HEK293T (cell line): ENCODE measurements around the gene POGZ.

Source experiments
- CTCF ChIA-PET: fragments of 350-600 bp; formaldehyde crosslinking; extraction: SDS; loops from one replicate; lab custom pipeline; 2021; ENCODE audit warnings: antibody characterized with exemption, inconsistent platforms; lab: Yijun Ruan, JAX
- POLR2A ChIA-PET: fragments of 350-600 bp; formaldehyde crosslinking; extraction: SDS; loops from one replicate; lab custom pipeline; 2020; ENCODE audit warnings: antibody characterized with exemption, inconsistent platforms; lab: Yijun Ruan, JAX
- DNase-seq: peaks from one replicate; pipeline ENCODE4 v3.0.0; 2012; ENCODE audit warnings: mixed read lengths; ENCODE audit errors: extremely low spot score
- ARNT ChIP-seq: fragments of 450-650 bp; IDR thresholded peaks from 2 replicates; pipeline ENCODE4 v1.6.1; 2017; ENCODE audit warnings: mild to moderate bottlenecking
- BHLHE40 ChIP-seq: fragments of 450-650 bp; IDR thresholded peaks from 2 replicates; pipeline ENCODE4 v1.6.1; 2016; ENCODE audit warnings: mild to moderate bottlenecking, moderate library complexity, borderline replicate concordance
- CTBP1 ChIP-seq: fragments of 450-650 bp; IDR thresholded peaks from 2 replicates; pipeline ENCODE4 v1.6.1; 2016; ENCODE audit warnings: borderline replicate concordance
- ELF4 ChIP-seq: fragments of 450-650 bp; IDR thresholded peaks from 2 replicates; pipeline ENCODE4 v1.6.1; 2017; ENCODE audit warnings: antibody characterized with exemption
- FOXA1 ChIP-seq: fragments of 450-650 bp; IDR thresholded peaks from 2 replicates; pipeline ENCODE4 v1.6.1; 2016; ENCODE audit warnings: mild to moderate bottlenecking
- FOXK2 ChIP-seq: fragments of 450-650 bp; IDR thresholded peaks from 2 replicates; pipeline ENCODE4 v1.6.1; 2016; ENCODE audit warnings: mild to moderate bottlenecking
- FOXM1 ChIP-seq: fragments of 450-650 bp; IDR thresholded peaks from 2 replicates; pipeline ENCODE4 v1.6.1; 2017; ENCODE audit warnings: mild to moderate bottlenecking, borderline replicate concordance
- HDGF ChIP-seq: fragments of 450-650 bp; IDR thresholded peaks from 2 replicates; pipeline ENCODE4 v1.6.1; 2017; ENCODE audit warnings: antibody characterized with exemption, borderline replicate concordance
- L3MBTL2 ChIP-seq: fragments of 450-650 bp; conservative IDR thresholded peaks from 2 replicates; pipeline ENCODE4 v1.6.1; 2016; ENCODE audit warnings: mild to moderate bottlenecking
- LEF1 ChIP-seq: fragments of 450-650 bp; IDR thresholded peaks from 2 replicates; pipeline ENCODE4 v1.6.1; 2017; ENCODE audit warnings: mild to moderate bottlenecking, borderline replicate concordance
- NFRKB ChIP-seq: fragments of 450-650 bp; IDR thresholded peaks from 2 replicates; pipeline ENCODE4 v1.6.1; 2016; ENCODE audit warnings: mild to moderate bottlenecking, moderate library complexity
- PKNOX1 ChIP-seq: fragments of 450-650 bp; IDR thresholded peaks from 2 replicates; pipeline ENCODE4 v1.6.1; 2016
- SP1 ChIP-seq: fragments of 450-650 bp; IDR thresholded peaks from 2 replicates; pipeline ENCODE4 v1.6.1; 2017
- SUZ12 ChIP-seq: fragments of 450-650 bp; IDR thresholded peaks from 2 replicates; pipeline ENCODE4 v1.6.1; 2016; ENCODE audit warnings: mild to moderate bottlenecking
- TARDBP ChIP-seq: fragments of 450-650 bp; IDR thresholded peaks from 2 replicates; pipeline ENCODE4 v1.6.1; 2016
- ZNF384 ChIP-seq: fragments of 450-650 bp; IDR thresholded peaks from 2 replicates; pipeline ENCODE4 v1.6.1; 2016

The POGZ gene

GRCh38 chr1:151406176-151406575 is 53.1 kb downstream of the POGZ start:
- no peak for DNase-seq
- ChIA-PET POLR2A (interaction anchor here (1.2 to 1.3 kb wide), 2 partner anchors 65 to 125 kb away, joined by 3 read pairs; no protein-coding TSS in a partner anchor), CTCF (interaction anchor here (1.8 kb wide), 1 partner anchor 65 kb away, joined by 8 read pairs; no protein-coding TSS in a partner anchor)
- TF ChIP-seq HDGF (no peak), L3MBTL2 (no peak), BHLHE40 (no peak), SP1 (no peak), TARDBP (no peak), NFRKB (no peak), FOXA1 (no peak), FOXM1 (no peak), ZNF384 (no peak), ARNT (no peak), SUZ12 (no peak), CTBP1 (no peak), LEF1 (no peak)

GRCh38 chr1:151405187-151405951 is 53.9 kb downstream of the POGZ start:
- no peak for DNase-seq
- POLR2A ChIA-PET, result interaction anchor here (1.2 to 1.3 kb wide), 2 partner anchors 65 to 124 kb away, joined by 3 read pairs; no protein-coding TSS in a partner anchor
- TF ChIP-seq TARDBP (no peak), FOXM1 (no peak), ARNT (no peak), LEF1 (no peak), PKNOX1 (no peak), HDGF (no peak), NFRKB (no peak), ZNF384 (no peak), ELF4 (no peak), FOXK2 (no peak), BHLHE40 (no peak), FOXA1 (no peak), SUZ12 (no peak), SP1 (no peak), L3MBTL2 (no peak), CTBP1 (no peak)
- CTCF ChIA-PET, result interaction anchor here (1.8 kb wide), 1 partner anchor 65 kb away, joined by 8 read pairs; no protein-coding TSS in a partner anchor

DNA sequence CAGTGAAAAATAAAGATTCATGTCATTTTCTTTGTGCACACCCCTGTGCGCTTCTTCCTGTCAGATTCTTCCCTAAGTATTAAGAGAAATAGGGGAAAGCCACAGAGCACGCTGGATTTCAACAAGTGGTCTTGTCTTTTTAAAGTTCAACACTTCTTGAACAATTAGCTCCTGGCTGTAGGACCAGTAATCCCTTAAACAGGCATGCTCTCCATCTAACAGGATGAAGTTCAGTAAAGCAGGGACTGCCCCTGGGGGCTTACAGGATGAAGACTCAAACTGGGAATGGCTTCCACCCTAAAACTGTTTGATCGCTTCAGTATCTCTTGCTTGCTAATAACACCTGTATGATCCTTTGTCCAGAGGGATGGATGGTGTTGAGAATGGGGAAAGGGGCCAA is 55.7 kb downstream of the POGZ start:
- ChIA-PET CTCF (interaction anchor here (0.6 kb wide), 1 partner anchor 74 kb away, joined by 3 read pairs; no protein-coding TSS in a partner anchor), POLR2A (no interaction called here)
- DNase-seq, result no peak
- TF ChIP-seq ARNT (no peak), ZNF384 (no peak), SUZ12 (no peak), PKNOX1 (no peak), FOXK2 (no peak), FOXA1 (no peak), CTBP1 (no peak), TARDBP (no peak), FOXM1 (no peak), HDGF (no peak), ELF4 (no peak), BHLHE40 (no peak), NFRKB (no peak), L3MBTL2 (no peak), LEF1 (no peak), SP1 (no peak)

DNA sequence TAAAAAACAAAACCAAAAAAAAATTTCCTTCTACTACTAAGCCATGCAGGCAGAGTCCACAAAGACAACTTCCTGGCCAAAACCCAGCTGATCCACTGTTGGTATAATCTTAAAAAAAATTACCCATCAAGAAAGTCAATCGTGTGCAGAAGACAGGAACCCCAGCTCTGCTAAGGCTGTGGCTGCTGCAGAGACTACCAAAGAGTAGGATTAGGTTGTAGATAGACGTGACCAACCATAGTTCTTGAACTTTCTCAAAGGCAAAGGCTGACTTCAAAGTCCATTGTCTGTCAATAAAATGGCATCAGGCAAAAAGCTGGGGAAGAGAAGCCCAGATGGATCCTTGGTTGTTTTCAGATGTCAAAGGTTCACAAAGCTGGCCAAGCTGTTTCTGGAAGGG is 56.5 kb downstream of the POGZ start:
- CTCF ChIA-PET, result interaction anchor here (0.8 kb wide), 1 partner anchor 62 kb away, joined by 3 read pairs; no protein-coding TSS in a partner anchor
- DNase-seq, result no peak
- POLR2A ChIA-PET, result interaction anchor here (1.2 to 1.8 kb wide), 4 partner anchors 9 to 213 kb away, joined by 3 to 6 read pairs (median 4); partner anchors contain the start of genes PI4KB and VPS72
- TF ChIP-seq L3MBTL2 (no peak), ZNF384 (no peak), FOXK2 (no peak), FOXM1 (no peak), NFRKB (no peak), SP1 (no peak), FOXA1 (no peak), BHLHE40 (no peak), ELF4 (no peak)

DNA sequence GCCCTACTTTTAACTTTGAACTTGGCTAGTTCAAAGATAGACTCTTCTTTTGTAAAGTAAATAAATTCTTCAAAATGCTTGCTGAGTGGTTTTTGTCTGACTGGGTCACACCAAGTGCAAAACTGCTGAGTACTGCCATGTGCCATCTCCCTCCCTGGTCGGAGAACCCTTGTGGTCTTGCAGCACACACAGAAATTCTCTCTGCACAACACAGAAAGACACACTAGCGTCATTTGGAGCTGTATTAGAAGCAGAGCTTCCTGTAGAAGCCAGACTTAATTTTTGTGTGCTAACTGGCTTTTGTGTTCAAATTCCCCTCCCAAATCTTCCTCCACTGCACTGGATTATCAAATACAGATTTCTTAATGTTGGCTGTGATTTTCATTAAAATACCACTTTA is 57.4 kb downstream of the POGZ start:
- POLR2A ChIA-PET, result interaction anchor here (0.7 to 1.8 kb wide), 5 partner anchors 9 to 212 kb away, joined by 3 to 6 read pairs (median 3); partner anchors contain the start of genes PI4KB and VPS72
- DNase-seq, result no peak
- CTCF ChIA-PET, result interaction anchor here (0.8 to 0.9 kb wide), 2 partner anchors 61 to 101 kb away, joined by 3 read pairs; no protein-coding TSS in a partner anchor
- TF ChIP-seq TARDBP, result no peak

GRCh38 chr1:151401125-151401788 is 58.0 kb downstream of the POGZ start:
- DNase-seq, result no peak
- POLR2A ChIA-PET, result interaction anchor here (1.8 to 3.3 kb wide), 4 partner anchors 10 to 120 kb away, joined by 5 to 16 read pairs (median 6); no protein-coding TSS in a partner anchor
- CTCF ChIA-PET, result interaction anchor here (0.9 kb wide), 1 partner anchor 100 kb away, joined by 3 read pairs; no protein-coding TSS in a partner anchor

More at GRCh38 chr1:151401125-151401788, 58.0 kb downstream of the POGZ start:
- TF ChIP-seq ARNT (no peak), FOXM1 (no peak), L3MBTL2 (no peak), TARDBP (no peak), SP1 (no peak), SUZ12 (no peak), FOXK2 (no peak), PKNOX1 (no peak), NFRKB (no peak), FOXA1 (no peak), BHLHE40 (no peak), LEF1 (no peak), CTBP1 (no peak), ELF4 (no peak), ZNF384 (no peak), HDGF (no peak)
